Testis (tissue), 3 donors: ENCODE measurements around the gene TRABD2B. TPM values are rescaled to one million over a fixed set of nuclear protein-coding genes. Genes with fewer than 3 reads are reported as not detected.

Experiments used
- DNase-seq: peaks from one replicate; pipeline ENCODE4 v3.0.0-alpha.2; 2019
- H3K27ac ChIP-seq, 2 donors: fragments of 200-600 bp; sonication (generic); one replicate each; pipeline ENCODE4 v1.5.1; 2019
- H3K27me3 ChIP-seq: fragments of 200-600 bp; sonication (generic); one replicate; pipeline ENCODE4 v1.5.1; 2019
- H3K36me3 ChIP-seq: fragments of 200-600 bp; sonication (generic); one replicate; pipeline ENCODE4 v1.5.1; 2017; ENCODE audit warnings: low read depth; ENCODE audit errors: missing control alignments
- H3K4me1 ChIP-seq: fragments of 200-600 bp; sonication (generic); one replicate; pipeline ENCODE4 v1.5.1; 2019
- H3K4me3 ChIP-seq, 2 donors: fragments of 200-600 bp; sonication (generic); one replicate each; pipeline ENCODE4 v1.5.1; 2017 to 2019
- H3K9me3 ChIP-seq: fragments of 200-600 bp; sonication (generic); one replicate; pipeline ENCODE4 v1.5.1; 2017
- CTCF ChIP-seq, 3 experiments: fragments of 450-650 bp in 2 of 3; fragments of 200-600 bp in 1 of 3; sonication (generic) in 1 of 3; IDR thresholded peaks; one replicate each; pipeline ENCODE4 v1.5.1; 2016 to 2019; ENCODE audit warnings: antibody characterized with exemption in 3 of 3, mild to moderate bottlenecking in 2 of 3, moderate library complexity in 1 of 3
- POLR2A ChIP-seq: fragments of 450-650 bp; IDR thresholded peaks from one replicate; pipeline ENCODE4 v1.6.1; 2017; ENCODE audit warnings: antibody characterized with exemption, mild to moderate bottlenecking, moderate library complexity
- WGBS, 2 donors: methylation state at CpG; one replicate each; pipeline ENCODE4 v1.1.5; 2018; 5-methylcytosine and 5-hydroxymethylcytosine counted together
- intact Hi-C: fragments of 100-400 bp; cut with DNase I; formaldehyde crosslinking; loops from one replicate; pipeline ENCODE4 v1.15.1; 2023; ENCODE audit warnings: low total_unique reads
- polyA plus RNA-seq: library from polyadenylated mRNA; stranded (reverse); fragments of 350-450 nt; fragmentation: Illumina TruSeq; extraction: RNeasy Lipid Tissue Mini Kit (QIAGEN cat#74804); gene quantifications from one replicate; pipeline ENCODE4 v1.2.3, GENCODE V29; 2014; ENCODE audit warnings: low read depth, low replicate concordance; ENCODE audit not compliant: insufficient read depth
- total RNA-seq, 2 donors: library from RNA; depleted of rRNA; stranded (reverse); fragments of >200 nt; gene quantifications; one replicate each; pipeline ENCODE4 v1.2.3, GENCODE V29; 2016

Gene TRABD2B
- total and polyA plus RNA-seq, 3 donors from 2014 or later: 1.9 to 2.7 (median 2.0) TPM

- H3K9me3 ChIP-seq: no peaks in the 10 kb centered on the region
- DNase-seq: no peak
- H3K27ac ChIP-seq: no peak overlapping the region
- H3K36me3 ChIP-seq: no peaks in the 10 kb centered on the region
- WGBS, 2 donors: 88 to 90% methylated on average over 12 of the region's 12 CpGs
- no peak overlapping the region for H3K4me3 ChIP-seq
- H3K4me1 ChIP-seq: peaks cover 4% of the 10 kb centered on the region
- TF ChIP-seq CTCF (IDR thresholded peaks at IDR 0.05): no peak
- intact Hi-C loops: no loop called here
- no peaks in the 10 kb centered on the region for H3K27me3 ChIP-seq
Measured at GRCh38 chr1:48028218-48029069, 31.3 kb upstream of the TRABD2B start.

GRCh38 chr1:48027533-48027835 lies 30.3 kb upstream of the TRABD2B start:
- intact Hi-C loops: no loop called here
- H3K27ac ChIP-seq: no peak overlapping the region
- no peak for DNase-seq
- H3K27me3 ChIP-seq: no peaks in the 10 kb centered on the region
- H3K36me3 ChIP-seq: no peaks in the 10 kb centered on the region
- no peak for TF ChIP-seq POLR2A
- no peak for TF ChIP-seq CTCF (IDR thresholded peaks at IDR 0.05)
- H3K4me1 ChIP-seq: peaks cover 4% of the 10 kb centered on the region
- H3K9me3 ChIP-seq: no peaks in the 10 kb centered on the region
- H3K4me3 ChIP-seq: no peak overlapping the region
- 90 to 100% methylated on average over 2 of the region's 2 CpGs for WGBS, 2 donors

GRCh38 chr1:48026701-48027532 lies 29.7 kb upstream of the TRABD2B start:
- TF ChIP-seq CTCF (IDR thresholded peaks at IDR 0.05) (no peak), POLR2A (no peak)
- DNase-seq: no peak
- Histone ChIP-seq H3K27me3 (no peaks in the 10 kb centered on the region), H3K36me3 (no peaks in the 10 kb centered on the region), H3K9me3 (no peaks in the 10 kb centered on the region), H3K27ac (no peak overlapping the region), H3K4me1 (peaks cover 4% of the 10 kb centered on the region), H3K4me3 (no peak overlapping the region)
- intact Hi-C loops: no loop called here
- WGBS, 2 donors: 91 to 97% methylated on average over 9 of the region's 9 CpGs

- no peak for TF ChIP-seq POLR2A
- TF ChIP-seq CTCF (IDR thresholded peaks at IDR 0.05): no peak
- Histone ChIP-seq H3K36me3 (no peaks in the 10 kb centered on the region), H3K27ac (no peak overlapping the region), H3K4me3 (no peak overlapping the region), H3K9me3 (no peaks in the 10 kb centered on the region), H3K27me3 (no peaks in the 10 kb centered on the region), H3K4me1 (peaks cover 4% of the 10 kb centered on the region)
- DNase-seq: no peak
- 80 to 93% methylated on average over 2 of the region's 2 CpGs for WGBS, 2 donors
- intact Hi-C loops: no loop called here
Measured at GRCh38 chr1:48026275-48026674, 29.1 kb upstream of the TRABD2B start.
